ENCODE results near the gene PRKAG2. TPM values are rescaled to one million over a fixed set of nuclear protein-coding genes. Genes with fewer than 3 reads are reported as not detected.

PRKAG2 gene
- total and polyA plus RNA-seq, 2 of the 13 experiments (the other 11 are each of a cell fraction or from before 2014, with no cell fraction given): 0.90 to 1.3 TPM

DNA sequence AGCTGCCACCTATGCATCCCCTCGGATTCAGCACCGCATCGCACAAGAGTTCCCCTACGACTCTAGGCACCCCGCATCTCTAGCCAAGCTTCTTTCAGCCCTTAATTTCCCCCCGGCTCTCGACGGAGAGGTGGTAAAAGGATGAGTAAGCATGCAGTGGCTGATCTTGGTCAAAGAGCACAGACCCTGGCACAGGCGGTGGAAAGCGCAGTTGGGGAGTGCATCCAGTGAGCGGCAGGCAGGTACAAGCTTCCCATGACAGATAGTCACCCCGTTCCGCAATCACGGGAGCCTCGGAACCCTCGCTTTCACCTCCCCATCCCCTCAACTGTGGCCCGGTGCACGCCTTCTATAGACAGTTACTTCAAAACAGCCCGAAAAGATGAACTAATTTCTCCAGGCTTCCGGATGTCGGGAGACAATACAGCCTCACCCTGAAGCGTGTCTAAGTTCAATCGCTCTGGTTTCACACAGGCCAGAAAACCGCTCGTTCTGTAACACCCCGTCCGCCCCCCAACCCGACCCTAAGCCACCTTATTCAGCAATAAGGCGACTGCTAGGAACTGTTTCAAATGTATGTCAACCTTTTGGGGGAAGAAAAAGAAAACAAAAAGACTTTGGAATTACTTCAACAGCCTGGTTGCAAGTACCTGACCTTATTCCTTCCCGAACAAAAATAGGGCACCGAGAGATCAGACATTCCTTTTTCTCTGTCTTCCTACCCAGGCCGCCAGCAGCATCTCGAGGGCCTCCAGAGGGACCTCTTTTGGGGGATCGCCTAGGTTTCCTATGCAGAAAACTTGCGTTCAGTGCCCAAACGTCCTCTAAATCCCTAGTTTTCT is 358.6 kb downstream of the PRKAG2 start (continued):
- TF ChIP-seq, protein P1, sequence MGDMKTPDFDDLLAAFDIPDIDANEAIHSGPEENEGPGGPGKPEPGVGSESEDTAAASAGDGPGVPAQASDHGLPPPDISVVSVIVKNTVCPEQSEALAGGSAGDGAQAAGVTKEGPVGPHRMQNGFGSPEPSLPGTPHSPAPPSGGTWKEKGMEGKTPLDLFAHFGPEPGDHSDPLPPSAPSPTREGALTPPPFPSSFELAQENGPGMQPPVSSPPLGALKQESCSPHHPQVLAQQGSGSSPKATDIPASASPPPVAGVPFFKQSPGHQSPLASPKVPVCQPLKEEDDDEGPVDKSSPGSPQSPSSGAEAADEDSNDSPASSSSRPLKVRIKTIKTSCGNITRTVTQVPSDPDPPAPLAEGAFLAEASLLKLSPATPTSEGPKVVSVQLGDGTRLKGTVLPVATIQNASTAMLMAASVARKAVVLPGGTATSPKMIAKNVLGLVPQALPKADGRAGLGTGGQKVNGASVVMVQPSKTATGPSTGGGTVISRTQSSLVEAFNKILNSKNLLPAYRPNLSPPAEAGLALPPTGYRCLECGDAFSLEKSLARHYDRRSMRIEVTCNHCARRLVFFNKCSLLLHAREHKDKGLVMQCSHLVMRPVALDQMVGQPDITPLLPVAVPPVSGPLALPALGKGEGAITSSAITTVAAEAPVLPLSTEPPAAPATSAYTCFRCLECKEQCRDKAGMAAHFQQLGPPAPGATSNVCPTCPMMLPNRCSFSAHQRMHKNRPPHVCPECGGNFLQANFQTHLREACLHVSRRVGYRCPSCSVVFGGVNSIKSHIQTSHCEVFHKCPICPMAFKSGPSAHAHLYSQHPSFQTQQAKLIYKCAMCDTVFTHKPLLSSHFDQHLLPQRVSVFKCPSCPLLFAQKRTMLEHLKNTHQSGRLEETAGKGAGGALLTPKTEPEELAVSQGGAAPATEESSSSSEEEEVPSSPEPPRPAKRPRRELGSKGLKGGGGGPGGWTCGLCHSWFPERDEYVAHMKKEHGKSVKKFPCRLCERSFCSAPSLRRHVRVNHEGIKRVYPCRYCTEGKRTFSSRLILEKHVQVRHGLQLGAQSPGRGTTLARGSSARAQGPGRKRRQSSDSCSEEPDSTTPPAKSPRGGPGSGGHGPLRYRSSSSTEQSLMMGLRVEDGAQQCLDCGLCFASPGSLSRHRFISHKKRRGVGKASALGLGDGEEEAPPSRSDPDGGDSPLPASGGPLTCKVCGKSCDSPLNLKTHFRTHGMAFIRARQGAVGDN (CRISPR knock-in tag; IDR thresholded peaks at IDR 0.05): peak; percentile 64
- TF ChIP-seq ZNF883 (CRISPR knock-in tag; IDR thresholded peaks at IDR 0.05; ENCODE audit: not compliant biosample characterization) (peak; percentile 31), HIVEP1 (CRISPR knock-in tag; IDR thresholded peaks at IDR 0.05) (0 out of 2 replicates have a peak, but pooled peaks have one; percentile 28), GATAD2A (CRISPR knock-in tag; IDR thresholded peaks at IDR 0.05) (no peak), KLF13 (CRISPR knock-in tag; IDR thresholded peaks at IDR 0.05) (no peak), MEIS1 (CRISPR knock-in tag; IDR thresholded peaks at IDR 0.05; ENCODE audit: borderline replicate concordance) (0 out of 2 replicates have a peak, but pooled peaks have one; percentile 11), JUN (CRISPR knock-in tag; IDR thresholded peaks at IDR 0.05) (no peak), YEATS2 (CRISPR knock-in tag; IDR thresholded peaks at IDR 0.05; ENCODE audit: borderline replicate concordance) (peak; percentile 18; the same call in 1 of the 2 replicates), ZFP62 (CRISPR knock-in tag; IDR thresholded peaks at IDR 0.05) (no peak), ZNF776 (CRISPR knock-in tag; IDR thresholded peaks at IDR 0.05) (no peak), ZNF292 (CRISPR knock-in tag; IDR thresholded peaks at IDR 0.05; ENCODE audit: borderline replicate concordance, low read depth) (peak; percentile 65), TBP (CRISPR knock-in tag; IDR thresholded peaks at IDR 0.05) (no peak), SPEN (CRISPR knock-in tag; IDR thresholded peaks at IDR 0.05; ENCODE audit: low read depth) (no peak; the same call in 1 of the 2 replicates), KAT8 (CRISPR knock-in tag; IDR thresholded peaks at IDR 0.05) (no peak)
- TF ChIP-seq, protein P2, sequence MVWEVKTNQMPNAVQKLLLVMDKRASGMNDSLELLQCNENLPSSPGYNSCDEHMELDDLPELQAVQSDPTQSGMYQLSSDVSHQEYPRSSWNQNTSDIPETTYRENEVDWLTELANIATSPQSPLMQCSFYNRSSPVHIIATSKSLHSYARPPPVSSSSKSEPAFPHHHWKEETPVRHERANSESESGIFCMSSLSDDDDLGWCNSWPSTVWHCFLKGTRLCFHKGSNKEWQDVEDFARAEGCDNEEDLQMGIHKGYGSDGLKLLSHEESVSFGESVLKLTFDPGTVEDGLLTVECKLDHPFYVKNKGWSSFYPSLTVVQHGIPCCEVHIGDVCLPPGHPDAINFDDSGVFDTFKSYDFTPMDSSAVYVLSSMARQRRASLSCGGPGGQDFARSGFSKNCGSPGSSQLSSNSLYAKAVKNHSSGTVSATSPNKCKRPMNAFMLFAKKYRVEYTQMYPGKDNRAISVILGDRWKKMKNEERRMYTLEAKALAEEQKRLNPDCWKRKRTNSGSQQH (CRISPR knock-in tag; IDR thresholded peaks at IDR 0.05; ENCODE audit: low read depth): 0 out of 2 replicates have a peak, but pooled peaks have one; percentile 30
- TF ChIP-seq, protein P3, sequence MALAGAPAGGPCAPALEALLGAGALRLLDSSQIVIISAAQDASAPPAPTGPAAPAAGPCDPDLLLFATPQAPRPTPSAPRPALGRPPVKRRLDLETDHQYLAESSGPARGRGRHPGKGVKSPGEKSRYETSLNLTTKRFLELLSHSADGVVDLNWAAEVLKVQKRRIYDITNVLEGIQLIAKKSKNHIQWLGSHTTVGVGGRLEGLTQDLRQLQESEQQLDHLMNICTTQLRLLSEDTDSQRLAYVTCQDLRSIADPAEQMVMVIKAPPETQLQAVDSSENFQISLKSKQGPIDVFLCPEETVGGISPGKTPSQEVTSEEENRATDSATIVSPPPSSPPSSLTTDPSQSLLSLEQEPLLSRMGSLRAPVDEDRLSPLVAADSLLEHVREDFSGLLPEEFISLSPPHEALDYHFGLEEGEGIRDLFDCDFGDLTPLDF (CRISPR knock-in tag; IDR thresholded peaks at IDR 0.05): no peak
- TF ChIP-seq, protein P4, sequence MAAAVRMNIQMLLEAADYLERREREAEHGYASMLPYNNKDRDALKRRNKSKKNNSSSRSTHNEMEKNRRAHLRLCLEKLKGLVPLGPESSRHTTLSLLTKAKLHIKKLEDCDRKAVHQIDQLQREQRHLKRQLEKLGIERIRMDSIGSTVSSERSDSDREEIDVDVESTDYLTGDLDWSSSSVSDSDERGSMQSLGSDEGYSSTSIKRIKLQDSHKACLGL (CRISPR knock-in tag; IDR thresholded peaks at IDR 0.05): no peak
- TF ChIP-seq, protein P5, sequence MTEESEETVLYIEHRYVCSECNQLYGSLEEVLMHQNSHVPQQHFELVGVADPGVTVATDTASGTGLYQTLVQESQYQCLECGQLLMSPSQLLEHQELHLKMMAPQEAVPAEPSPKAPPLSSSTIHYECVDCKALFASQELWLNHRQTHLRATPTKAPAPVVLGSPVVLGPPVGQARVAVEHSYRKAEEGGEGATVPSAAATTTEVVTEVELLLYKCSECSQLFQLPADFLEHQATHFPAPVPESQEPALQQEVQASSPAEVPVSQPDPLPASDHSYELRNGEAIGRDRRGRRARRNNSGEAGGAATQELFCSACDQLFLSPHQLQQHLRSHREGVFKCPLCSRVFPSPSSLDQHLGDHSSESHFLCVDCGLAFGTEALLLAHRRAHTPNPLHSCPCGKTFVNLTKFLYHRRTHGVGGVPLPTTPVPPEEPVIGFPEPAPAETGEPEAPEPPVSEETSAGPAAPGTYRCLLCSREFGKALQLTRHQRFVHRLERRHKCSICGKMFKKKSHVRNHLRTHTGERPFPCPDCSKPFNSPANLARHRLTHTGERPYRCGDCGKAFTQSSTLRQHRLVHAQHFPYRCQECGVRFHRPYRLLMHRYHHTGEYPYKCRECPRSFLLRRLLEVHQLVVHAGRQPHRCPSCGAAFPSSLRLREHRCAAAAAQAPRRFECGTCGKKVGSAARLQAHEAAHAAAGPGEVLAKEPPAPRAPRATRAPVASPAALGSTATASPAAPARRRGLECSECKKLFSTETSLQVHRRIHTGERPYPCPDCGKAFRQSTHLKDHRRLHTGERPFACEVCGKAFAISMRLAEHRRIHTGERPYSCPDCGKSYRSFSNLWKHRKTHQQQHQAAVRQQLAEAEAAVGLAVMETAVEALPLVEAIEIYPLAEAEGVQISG (CRISPR knock-in tag; IDR thresholded peaks at IDR 0.05): peak; percentile 26; the same call in 1 of the 2 replicates
